ENCODE data around the gene PLA2G6. TPM values are rescaled to one million over a fixed set of nuclear protein-coding genes. Genes with fewer than 3 reads are reported as not detected.

PLA2G6 gene
- total and polyA plus RNA-seq, 8 donors: 6.0 to 68.3 (median 25.8) TPM

DNA sequence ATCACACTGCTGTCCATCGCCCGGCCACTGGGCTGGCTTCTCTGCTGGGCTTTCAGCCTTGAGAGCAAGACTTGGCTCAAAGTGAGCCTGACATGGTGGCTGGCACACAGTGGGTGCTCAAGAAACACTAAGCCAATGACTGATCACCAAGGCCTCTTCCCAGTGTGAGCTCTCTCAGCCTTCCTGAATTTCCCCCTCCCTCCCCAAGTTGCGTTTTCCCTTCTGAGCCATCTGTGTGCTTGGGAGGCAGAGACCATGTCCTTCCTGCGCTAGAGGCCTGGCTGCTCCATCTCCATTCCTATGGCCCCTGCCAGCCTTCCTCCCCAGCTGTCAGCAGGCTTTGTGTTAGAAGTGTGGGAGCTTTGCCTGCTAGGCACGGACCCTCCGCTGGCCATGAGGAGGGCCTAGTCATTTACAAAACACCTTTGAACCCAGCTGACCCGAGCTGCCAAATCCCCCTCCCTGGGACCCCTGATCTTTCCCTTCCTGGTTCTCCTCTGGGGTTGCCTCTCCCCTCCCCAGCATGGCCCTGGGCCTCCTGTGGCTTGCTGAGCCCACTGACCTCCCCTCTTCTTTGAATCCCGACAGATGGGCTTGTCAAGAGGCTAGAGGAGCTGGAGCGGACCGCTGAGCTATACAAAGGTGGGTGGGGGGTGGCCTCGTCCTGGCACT lies 111.2 kb downstream of the PLA2G6 start:
- intact Hi-C loops (cut with DNase I; ENCODE audit: low total_unique reads): no loop called here
- Histone ChIP-seq H3K27ac (peak overlapping the region in 3 of 5 donors; percentile 42 to 84 (median 64)), H3K36me3 (peaks cover 34 to 100% (median 100%) of the 10 kb centered on the region in 4 donors)

DNA sequence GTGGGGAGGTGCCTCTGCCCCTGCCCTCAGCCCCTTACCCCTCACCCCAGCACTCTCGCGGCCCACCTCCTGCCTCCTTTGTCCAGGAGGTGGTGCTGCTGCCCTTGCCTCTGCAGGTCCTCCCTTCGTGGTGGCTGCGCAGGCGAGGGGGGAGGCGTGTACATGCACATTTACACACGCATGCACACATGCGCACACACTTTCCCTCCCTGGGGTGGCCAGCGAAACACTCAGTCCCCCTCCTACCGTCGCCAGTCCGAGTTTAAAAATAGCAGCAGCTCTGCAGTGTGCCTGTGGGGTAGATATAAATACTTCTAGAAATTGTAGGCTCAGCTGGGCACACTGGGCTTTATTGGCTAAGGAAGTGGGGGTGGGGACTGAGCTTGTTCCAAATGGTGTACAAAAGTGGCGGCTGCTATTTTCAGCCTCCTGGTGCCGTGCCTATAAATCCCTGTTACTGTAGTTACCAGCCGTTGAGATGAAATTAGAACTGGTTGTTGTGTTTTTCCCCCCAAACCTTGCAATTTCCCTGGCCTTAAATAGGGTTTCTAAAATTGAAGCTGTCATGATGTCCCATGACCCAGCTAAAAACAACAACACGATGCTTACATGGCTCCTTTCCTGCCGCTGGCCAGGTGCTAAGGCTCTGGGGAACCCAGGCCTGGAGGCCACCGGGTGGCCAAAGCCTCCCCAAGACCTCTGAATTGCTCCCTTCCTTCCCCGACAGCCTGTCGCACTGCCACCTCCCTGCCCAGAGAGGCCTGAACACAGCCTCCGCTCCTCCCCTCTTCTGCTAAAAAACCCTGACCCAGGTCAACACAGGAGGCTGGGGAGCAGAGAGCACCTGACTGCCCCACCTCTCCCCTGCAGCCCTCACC lies 112.0 kb downstream of the PLA2G6 start:
- H3K36me3 ChIP-seq: peaks cover 38 to 100% (median 100%) of the 10 kb centered on the region in 4 donors
- intact Hi-C loops (cut with DNase I; ENCODE audit: low total_unique reads): no loop called here
- TF ChIP-seq POLR2AphosphoS5 (IDR thresholded peaks at IDR 0.05): peak in 1 of 3 donors; percentile 89
- TF ChIP-seq POLR2A (IDR thresholded peaks at IDR 0.05): no peak
- TF ChIP-seq, protein P1, sequence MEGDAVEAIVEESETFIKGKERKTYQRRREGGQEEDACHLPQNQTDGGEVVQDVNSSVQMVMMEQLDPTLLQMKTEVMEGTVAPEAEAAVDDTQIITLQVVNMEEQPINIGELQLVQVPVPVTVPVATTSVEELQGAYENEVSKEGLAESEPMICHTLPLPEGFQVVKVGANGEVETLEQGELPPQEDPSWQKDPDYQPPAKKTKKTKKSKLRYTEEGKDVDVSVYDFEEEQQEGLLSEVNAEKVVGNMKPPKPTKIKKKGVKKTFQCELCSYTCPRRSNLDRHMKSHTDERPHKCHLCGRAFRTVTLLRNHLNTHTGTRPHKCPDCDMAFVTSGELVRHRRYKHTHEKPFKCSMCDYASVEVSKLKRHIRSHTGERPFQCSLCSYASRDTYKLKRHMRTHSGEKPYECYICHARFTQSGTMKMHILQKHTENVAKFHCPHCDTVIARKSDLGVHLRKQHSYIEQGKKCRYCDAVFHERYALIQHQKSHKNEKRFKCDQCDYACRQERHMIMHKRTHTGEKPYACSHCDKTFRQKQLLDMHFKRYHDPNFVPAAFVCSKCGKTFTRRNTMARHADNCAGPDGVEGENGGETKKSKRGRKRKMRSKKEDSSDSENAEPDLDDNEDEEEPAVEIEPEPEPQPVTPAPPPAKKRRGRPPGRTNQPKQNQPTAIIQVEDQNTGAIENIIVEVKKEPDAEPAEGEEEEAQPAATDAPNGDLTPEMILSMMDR (IDR thresholded peaks at IDR 0.05): peak in 4 of 7 experiments; percentile 23 to 60 (median 34)
- H3K27me3 ChIP-seq: no peaks in the 10 kb centered on the region
- no peaks in the 10 kb centered on the region for H3K9me3 ChIP-seq
- H3K4me3 ChIP-seq: no peak overlapping the region
- H3K27ac ChIP-seq: peak overlapping the region in 4 of 5 donors; percentile 42 to 84 (median 54)
- H3K4me1 ChIP-seq: peaks cover 0 to 21% (median 7%) of the 10 kb centered on the region in 4 donors
- peak in 1 of 2 donors; percentile 81 for DNase-seq
- WGBS, 5 donors: 69 to 84% (median 75%) methylated on average over 16 to 21 of the region's 21 CpGs

More for the DNA sequence above, 111.2 kb downstream of the PLA2G6 start:
- Histone ChIP-seq H3K4me1 (peaks cover 0 to 21% (median 7%) of the 10 kb centered on the region in 4 donors), H3K4me3 (no peak overlapping the region), H3K27me3 (no peaks in the 10 kb centered on the region), H3K9me3 (no peaks in the 10 kb centered on the region)
- DNase-seq: no peak
- TF ChIP-seq POLR2A (IDR thresholded peaks at IDR 0.05): no peak
- TF ChIP-seq, protein P1 (IDR thresholded peaks at IDR 0.05): no peak
- TF ChIP-seq POLR2AphosphoS5 (IDR thresholded peaks at IDR 0.05): no peak
- no peak for TF ChIP-seq EP300 (IDR thresholded peaks at IDR 0.05)
- WGBS, 5 donors: 83 to 91% (median 87%) methylated on average over 11 of the region's 11 CpGs

DNA sequence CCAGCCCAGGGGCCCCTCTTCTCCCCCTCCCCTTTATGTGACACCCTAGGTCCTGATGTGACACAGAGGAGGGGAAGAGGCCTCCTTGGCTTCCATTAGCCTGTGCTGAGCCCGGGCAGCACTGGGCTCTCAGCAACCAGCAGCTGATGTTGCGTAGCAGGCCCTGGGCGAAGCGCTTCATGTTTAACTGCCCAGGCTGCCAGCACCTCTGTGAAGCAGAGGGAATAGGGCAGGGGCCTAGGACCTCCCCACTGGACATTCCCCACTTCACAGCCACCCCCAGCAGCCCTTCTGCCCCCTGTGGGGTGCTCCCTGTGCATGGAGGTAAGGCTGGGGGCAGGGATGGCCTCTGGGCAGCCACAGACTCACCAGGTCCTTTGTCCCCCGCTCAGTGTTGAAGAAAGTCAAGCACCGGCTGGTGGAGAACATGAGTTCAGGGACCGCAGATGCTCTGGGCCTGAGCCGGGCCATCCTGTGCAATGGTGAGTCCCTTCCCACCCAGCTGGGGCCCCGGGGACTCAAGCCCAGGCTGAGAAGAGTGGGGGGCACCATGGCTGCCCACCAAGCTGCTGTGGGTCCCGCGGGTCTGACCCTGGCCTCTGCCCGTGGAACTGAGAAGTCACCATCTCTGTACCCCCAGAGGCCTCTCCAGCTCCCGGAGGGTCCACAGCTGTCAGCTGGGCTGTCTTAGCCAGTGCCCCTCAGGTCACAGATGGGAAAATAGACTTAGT lies 112.8 kb downstream of the PLA2G6 start:
- no peaks in the 10 kb centered on the region for H3K9me3 ChIP-seq
- 77 to 94% (median 93%) methylated on average over 6 to 13 of the region's 13 CpGs for WGBS, 5 donors
- no peak overlapping the region for H3K4me3 ChIP-seq
- H3K27ac ChIP-seq: peak overlapping the region in 4 of 5 donors; percentile 42 to 84 (median 54)
- no peaks in the 10 kb centered on the region for H3K27me3 ChIP-seq
- DNase-seq: no peak
- intact Hi-C loops (cut with DNase I; ENCODE audit: low total_unique reads): no loop called here
- peaks cover 0 to 21% (median 7%) of the 10 kb centered on the region in 4 donors for H3K4me1 ChIP-seq
- TF ChIP-seq, protein P1 (IDR thresholded peaks at IDR 0.05): no peak
- TF ChIP-seq POLR2AphosphoS5 (IDR thresholded peaks at IDR 0.05): no peak
- no peak for TF ChIP-seq EP300 (IDR thresholded peaks at IDR 0.05)
- no peak for TF ChIP-seq POLR2A (IDR thresholded peaks at IDR 0.05)
- H3K36me3 ChIP-seq: peaks cover 39 to 100% (median 100%) of the 10 kb centered on the region in 4 donors

Data from stomach (tissue), 9 donors.